HG02678 (cell line): ENCODE results near the gene PCDH7.

ENCODE experiments used
- ATAC-seq: cut with Tn5 transposase; IDR thresholded peaks from one replicate; pipeline ENCODE4 v1.9.1; 2021; ENCODE audit warnings: mild to moderate bottlenecking, moderate library complexity; ENCODE audit not compliant: unreplicated experiment

PCDH7 gene

GRCh38 chr4:30776451-30776850 lies 56.3 kb downstream of the PCDH7 start:
- ATAC-seq = no peak

GRCh38 chr4:30776921-30777415 lies 56.8 kb downstream of the PCDH7 start:
- ATAC-seq = no peak
